ENCODE measurements around the gene TUBB6. TPM values are rescaled to one million over a fixed set of nuclear protein-coding genes. Genes with fewer than 3 reads are reported as not detected.

Gene TUBB6
- polyA plus RNA-seq, 1 donor from 2014 or later = 3.8 TPM

GRCh38 chr18:12291161-12291560 is 16.9 kb upstream of the TUBB6 start:
- Histone ChIP-seq H3K36me3 (ENCODE audit: insufficient read depth, low read length) (no peaks in the 10 kb centered on the region), H3K9ac (ENCODE audit: low read length) (no peak overlapping the region), H3K9me3 (ENCODE audit: low read length) (no peaks in the 10 kb centered on the region), H3K27ac (ENCODE audit: low read length) (no peak overlapping the region), H3K27me3 (ENCODE audit: insufficient read depth, low read depth, low read length) (peaks cover 34% of the 10 kb centered on the region), H2AFZ (ENCODE audit: low read depth, low read length) (no peak overlapping the region), H3K4me3 (ENCODE audit: low read length) (no peak overlapping the region), H3F3A (ENCODE audit: insufficient read depth, low read length, poor library complexity, severe bottlenecking) (no peaks in the 10 kb centered on the region), H4K20me1 (ENCODE audit: insufficient read depth) (no peaks in the 10 kb centered on the region), H3K9me2 (ENCODE audit: insufficient read depth, low read length) (no peaks in the 10 kb centered on the region), H3K79me2 (replicated peaks; ENCODE audit: insufficient read depth, low read length) (no peaks in the 10 kb centered on the region), H3K4me2 (ENCODE audit: low read length) (no peak overlapping the region)
- TF ChIP-seq RAD21 (conservative IDR thresholded peaks at IDR 0.05) (no peak), SMC3 (conservative IDR thresholded peaks at IDR 0.05; ENCODE audit: poor library complexity) (no peak), TAF1 (IDR thresholded peaks at IDR 0.05; ENCODE audit: low read depth) (no peak), CTCF (IDR thresholded peaks at IDR 0.05; ENCODE audit: poor library complexity, severe bottlenecking) (no peak), MXI1 (conservative IDR thresholded peaks at IDR 0.05; ENCODE audit: poor library complexity, severe bottlenecking) (no peak), EP300 (conservative IDR thresholded peaks at IDR 0.05; ENCODE audit: poor library complexity, severe bottlenecking) (no peak), EZH2 (IDR thresholded peaks at IDR 0.05; ENCODE audit: borderline replicate concordance, insufficient read depth, low read length, poor library complexity, severe bottlenecking) (no peak), REST (IDR thresholded peaks at IDR 0.05; ENCODE audit: borderline replicate concordance) (no peak), POLR2AphosphoS5 (IDR thresholded peaks at IDR 0.05) (no peak)

GRCh38 chr18:12291690-12292089 is 16.4 kb upstream of the TUBB6 start:
- H3K27ac ChIP-seq (ENCODE audit: low read length) = no peak overlapping the region
- H3K79me2 ChIP-seq (replicated peaks; ENCODE audit: insufficient read depth, low read length) = no peaks in the 10 kb centered on the region
- no peaks in the 10 kb centered on the region for H4K20me1 ChIP-seq (ENCODE audit: insufficient read depth)
- no peak overlapping the region for H3K4me2 ChIP-seq (ENCODE audit: low read length)
- no peak overlapping the region for H2AFZ ChIP-seq (ENCODE audit: low read depth, low read length)
- no peaks in the 10 kb centered on the region for H3K36me3 ChIP-seq (ENCODE audit: insufficient read depth, low read length)
- no peaks in the 10 kb centered on the region for H3K9me3 ChIP-seq (ENCODE audit: low read length)
- no peak overlapping the region for H3K9ac ChIP-seq (ENCODE audit: low read length)
- TF ChIP-seq REST (IDR thresholded peaks at IDR 0.05; ENCODE audit: borderline replicate concordance) (no peak), CTCF (IDR thresholded peaks at IDR 0.05; ENCODE audit: poor library complexity, severe bottlenecking) (no peak), RAD21 (conservative IDR thresholded peaks at IDR 0.05) (no peak), EP300 (conservative IDR thresholded peaks at IDR 0.05; ENCODE audit: poor library complexity, severe bottlenecking) (no peak)
- no peak overlapping the region for H3K4me3 ChIP-seq (ENCODE audit: low read length)
- peaks cover 30% of the 10 kb centered on the region for H3K27me3 ChIP-seq (ENCODE audit: insufficient read depth, low read depth, low read length)
- no peaks in the 10 kb centered on the region for H3F3A ChIP-seq (ENCODE audit: insufficient read depth, low read length, poor library complexity, severe bottlenecking)
- no peaks in the 10 kb centered on the region for H3K9me2 ChIP-seq (ENCODE audit: insufficient read depth, low read length)

Measured in neural cell (in vitro differentiated cells).